HG03457 (cell line): Measurements from ENCODE around the gene TLR8.
"Not testable (repeated sequence)": the region's sequence is repeated elsewhere in the genome, so short reads cannot be mapped to it uniquely, and the experiment has no call there.

Experiments
- ATAC-seq: cut with Tn5 transposase; IDR thresholded peaks from one replicate; pipeline ENCODE4 v1.9.1; 2021; ENCODE audit warnings: moderate number of reproducible peaks; ENCODE audit not compliant: unreplicated experiment

TLR8 gene

DNA sequence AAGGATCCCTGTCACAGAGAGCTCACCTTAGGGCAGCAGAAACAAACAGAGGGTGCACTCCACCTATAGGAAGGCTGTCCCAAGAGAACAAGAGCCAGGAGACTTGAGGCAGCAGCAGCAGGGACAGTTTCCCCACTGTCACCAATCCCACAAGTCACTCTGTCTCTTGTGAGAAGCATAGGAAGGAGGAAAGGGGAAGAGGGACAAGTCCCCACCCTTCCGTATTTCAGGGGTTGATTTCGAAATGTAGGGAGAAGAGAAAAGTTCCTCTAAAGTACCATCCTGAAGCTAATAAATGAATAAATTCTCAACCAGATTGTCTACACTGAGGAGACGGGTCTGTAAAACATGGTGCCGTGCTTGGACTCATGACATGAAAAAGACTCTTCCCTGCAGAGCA, 9.5 kb upstream of the TLR8 start:
- no peak for ATAC-seq

DNA sequence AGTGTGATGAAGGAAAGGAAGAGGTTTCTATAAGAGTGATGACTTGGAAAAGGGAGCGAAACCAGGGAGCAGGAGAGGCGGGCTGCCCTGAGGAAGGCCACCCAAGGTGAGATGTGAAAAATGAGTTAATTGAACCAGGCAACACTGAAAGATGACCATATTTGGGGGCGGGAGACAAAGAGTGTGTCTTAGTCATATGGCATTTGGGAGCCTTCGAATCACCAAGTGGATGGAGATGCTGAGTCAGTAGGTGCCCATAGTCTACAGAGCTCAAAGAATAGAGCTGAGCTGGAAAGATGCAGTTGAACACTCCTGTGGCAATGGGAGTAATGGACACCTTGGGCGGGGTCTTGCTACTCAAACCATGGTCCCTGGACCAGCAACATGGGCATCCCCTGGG, 8.3 kb upstream of the TLR8 start:
- ATAC-seq: no peak

DNA sequence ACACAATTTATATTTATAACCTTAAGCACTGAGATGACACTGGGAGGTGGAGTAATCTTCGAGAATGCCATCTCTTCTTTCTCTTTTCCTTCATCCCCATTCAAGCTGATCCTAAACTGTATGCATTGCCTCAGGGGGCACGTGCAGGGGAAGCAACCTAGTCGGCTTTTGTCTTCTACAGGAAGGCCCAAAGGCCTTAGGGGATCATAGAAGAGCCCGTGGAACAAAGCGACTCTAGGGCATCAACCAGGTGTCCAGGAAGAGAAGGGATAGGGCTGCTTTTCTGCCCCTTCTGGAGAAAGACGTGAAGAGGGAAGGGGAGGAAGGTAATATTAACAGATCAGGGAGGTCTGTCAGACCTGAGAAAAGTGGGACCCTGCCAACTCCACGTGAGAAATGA, 6.9 kb upstream of the TLR8 start:
- no peak for ATAC-seq

DNA sequence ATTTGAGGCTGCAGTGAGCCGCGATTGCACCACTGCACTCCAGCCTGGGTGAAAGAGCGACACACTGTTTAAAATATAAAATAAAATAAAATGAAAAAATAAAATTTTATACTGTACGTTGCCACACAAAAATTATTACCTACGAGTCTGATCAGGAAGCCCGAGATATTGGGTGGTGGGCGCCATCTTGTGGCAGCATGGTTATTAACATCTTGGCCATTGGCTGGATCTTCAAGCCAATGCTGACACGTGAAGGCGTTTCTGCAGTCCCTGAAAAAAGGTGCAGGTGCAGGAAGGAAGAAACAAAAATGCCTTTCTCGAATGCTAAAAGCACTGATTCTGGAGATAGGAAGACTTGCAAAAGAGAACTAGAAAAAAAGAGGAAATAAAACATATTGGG, 4.9 kb upstream of the TLR8 start:
- no peak for ATAC-seq

DNA sequence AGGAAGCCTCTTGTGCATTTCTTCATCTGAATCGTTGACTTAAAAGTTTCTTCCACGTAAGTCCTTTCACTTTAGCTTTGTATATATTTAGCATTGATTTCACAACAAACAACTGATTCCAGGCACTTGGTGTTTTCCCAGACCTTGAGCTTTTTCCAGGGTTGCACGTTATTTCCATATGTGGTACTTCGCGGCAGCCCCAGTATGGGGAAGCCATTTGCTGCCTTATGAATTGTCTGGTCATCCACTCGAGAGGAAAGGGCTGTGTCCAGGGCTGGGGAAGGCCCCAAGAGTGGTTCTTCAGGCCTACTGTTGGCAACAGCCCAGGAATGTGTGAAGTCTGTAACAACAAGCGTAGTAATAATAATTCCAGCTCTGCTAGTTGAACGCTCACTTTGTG, 2.8 kb upstream of the TLR8 start:
- no peak for ATAC-seq

DNA sequence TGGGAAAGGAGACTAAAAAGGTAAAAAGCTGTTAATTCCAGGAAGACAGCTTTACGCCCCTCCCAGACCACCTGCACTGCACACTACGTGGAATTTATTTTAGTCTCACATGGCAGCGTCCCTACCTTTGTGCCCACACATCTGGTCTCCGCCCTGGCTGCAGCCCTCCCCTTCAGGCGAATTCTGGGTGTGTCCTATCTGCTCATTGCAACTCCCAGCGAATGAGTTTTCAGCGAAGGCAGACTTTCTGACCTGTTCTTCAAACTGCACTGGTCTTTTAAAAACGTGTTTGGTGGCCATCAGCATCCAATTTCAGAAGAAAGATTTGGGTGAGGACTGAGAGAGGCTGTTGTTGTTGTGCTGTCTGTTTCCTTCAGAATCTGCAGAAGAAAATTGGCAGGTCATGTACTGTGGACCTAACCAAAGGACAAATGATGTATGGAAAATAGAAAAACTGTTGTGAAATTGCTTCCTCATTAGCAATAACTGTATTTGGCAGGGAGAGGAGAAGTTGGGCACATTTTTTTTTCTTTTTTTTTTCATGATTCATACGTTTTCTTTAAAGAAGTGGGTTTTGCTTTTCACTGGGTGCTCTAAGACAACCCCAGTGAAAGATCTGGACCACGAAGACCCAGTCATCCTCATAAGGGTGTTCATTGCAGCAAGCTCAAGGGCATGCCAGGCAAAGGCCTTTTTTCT, 4.2 kb downstream of the TLR8 start:
- no peak for ATAC-seq

DNA sequence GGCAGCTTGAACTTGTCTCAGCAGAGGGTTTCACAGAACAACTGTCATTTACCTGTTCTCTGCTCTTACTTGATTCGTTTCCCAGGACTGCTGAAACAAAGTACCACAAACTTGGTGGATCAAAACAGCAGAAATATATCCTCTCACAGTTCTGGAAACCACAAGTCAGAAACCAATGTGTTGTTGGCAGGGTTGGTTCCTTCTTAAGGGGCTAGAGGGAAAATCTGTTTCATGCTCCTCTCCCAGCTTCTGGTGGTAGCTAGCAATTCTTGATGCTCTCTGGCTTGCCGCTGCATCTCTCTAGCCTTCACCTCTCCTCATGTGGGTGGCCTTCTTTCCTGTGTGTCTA, 4.7 kb downstream of the TLR8 start:
- no peak for ATAC-seq

DNA sequence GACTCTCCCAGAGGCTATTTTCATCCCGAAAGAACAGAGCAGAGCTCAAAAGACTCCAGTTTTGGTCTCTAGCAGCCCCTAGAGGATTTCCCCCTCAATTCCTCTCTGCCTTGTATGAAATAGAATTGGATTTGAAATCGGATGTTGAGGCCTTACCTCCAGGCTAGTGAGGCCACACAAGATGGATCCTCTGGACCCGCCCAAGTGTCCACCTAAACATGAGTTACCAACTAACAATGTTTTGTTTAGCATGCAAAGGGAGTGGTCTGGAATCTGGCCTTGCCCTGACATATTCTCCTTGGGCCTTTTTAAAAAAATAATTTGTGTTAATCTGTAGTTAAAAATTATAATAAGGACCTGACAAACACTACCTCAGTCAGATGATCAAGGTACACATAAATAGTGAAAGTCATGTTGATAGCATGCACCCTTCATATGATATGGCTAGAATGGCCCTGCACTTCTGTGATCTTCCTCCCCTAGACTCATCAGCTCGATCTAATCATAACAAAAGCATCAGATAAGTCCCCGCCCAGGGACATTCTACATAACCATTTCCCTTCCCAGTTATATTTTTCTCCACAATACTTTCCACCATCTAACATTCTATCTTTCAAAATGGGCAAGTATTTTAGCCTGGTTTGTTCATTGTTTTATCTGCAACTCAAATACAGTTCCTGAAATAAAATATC, 6.5 kb downstream of the TLR8 start:
- no peak for ATAC-seq

DNA sequence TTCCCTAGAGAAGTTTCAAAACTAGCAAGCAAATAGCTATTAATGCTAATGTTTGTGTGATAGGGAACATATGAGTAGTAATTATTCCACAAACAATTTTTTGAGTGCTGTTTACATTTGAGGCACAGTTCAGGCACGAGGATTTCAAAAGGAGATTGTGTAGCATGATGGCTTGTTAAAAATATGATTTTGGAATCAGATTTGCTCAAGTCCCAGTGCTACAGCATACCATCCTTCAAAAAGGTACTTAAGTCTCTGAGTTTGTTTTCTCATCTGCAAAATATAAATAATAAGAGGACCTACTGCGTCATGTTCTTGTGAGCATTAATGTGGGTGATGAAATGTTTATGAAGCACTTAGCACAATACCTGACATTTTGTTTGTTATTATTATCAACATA, 11.3 kb downstream of the TLR8 start:
- ATAC-seq: no peak

DNA sequence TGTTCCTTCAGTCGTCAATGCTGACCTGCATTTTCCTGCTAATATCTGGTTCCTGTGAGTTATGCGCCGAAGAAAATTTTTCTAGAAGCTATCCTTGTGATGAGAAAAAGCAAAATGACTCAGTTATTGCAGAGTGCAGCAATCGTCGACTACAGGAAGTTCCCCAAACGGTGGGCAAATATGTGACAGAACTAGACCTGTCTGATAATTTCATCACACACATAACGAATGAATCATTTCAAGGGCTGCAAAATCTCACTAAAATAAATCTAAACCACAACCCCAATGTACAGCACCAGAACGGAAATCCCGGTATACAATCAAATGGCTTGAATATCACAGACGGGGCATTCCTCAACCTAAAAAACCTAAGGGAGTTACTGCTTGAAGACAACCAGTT, 12.6 kb downstream of the TLR8 start:
- ATAC-seq: no peak

DNA sequence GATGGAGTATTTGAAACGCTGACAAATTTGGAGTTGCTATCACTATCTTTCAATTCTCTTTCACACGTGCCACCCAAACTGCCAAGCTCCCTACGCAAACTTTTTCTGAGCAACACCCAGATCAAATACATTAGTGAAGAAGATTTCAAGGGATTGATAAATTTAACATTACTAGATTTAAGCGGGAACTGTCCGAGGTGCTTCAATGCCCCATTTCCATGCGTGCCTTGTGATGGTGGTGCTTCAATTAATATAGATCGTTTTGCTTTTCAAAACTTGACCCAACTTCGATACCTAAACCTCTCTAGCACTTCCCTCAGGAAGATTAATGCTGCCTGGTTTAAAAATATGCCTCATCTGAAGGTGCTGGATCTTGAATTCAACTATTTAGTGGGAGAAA, 13.2 kb downstream of the TLR8 start:
- no peak for ATAC-seq

DNA sequence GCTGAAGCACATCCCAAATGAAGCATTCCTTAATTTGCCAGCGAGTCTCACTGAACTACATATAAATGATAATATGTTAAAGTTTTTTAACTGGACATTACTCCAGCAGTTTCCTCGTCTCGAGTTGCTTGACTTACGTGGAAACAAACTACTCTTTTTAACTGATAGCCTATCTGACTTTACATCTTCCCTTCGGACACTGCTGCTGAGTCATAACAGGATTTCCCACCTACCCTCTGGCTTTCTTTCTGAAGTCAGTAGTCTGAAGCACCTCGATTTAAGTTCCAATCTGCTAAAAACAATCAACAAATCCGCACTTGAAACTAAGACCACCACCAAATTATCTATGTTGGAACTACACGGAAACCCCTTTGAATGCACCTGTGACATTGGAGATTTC, 14.6 kb downstream of the TLR8 start:
- no peak for ATAC-seq

DNA sequence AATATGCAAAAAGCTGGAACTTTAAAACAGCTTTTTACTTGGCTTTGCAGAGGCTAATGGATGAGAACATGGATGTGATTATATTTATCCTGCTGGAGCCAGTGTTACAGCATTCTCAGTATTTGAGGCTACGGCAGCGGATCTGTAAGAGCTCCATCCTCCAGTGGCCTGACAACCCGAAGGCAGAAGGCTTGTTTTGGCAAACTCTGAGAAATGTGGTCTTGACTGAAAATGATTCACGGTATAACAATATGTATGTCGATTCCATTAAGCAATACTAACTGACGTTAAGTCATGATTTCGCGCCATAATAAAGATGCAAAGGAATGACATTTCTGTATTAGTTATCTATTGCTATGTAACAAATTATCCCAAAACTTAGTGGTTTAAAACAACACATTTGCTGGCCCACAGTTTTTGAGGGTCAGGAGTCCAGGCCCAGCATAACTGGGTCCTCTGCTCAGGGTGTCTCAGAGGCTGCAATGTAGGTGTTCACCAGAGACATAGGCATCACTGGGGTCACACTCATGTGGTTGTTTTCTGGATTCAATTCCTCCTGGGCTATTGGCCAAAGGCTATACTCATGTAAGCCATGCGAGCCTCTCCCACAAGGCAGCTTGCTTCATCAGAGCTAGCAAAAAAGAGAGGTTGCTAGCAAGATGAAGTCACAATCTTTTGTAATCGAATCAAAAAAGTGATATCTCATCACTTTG, 15.6 kb downstream of the TLR8 start:
- ATAC-seq: no peak

DNA sequence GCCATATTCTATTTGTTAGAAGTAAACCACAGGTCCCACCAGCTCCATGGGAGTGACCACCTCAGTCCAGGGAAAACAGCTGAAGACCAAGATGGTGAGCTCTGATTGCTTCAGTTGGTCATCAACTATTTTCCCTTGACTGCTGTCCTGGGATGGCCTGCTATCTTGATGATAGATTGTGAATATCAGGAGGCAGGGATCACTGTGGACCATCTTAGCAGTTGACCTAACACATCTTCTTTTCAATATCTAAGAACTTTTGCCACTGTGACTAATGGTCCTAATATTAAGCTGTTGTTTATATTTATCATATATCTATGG, 16.1 kb downstream of the TLR8 start:
- ATAC-seq: no peak

DNA sequence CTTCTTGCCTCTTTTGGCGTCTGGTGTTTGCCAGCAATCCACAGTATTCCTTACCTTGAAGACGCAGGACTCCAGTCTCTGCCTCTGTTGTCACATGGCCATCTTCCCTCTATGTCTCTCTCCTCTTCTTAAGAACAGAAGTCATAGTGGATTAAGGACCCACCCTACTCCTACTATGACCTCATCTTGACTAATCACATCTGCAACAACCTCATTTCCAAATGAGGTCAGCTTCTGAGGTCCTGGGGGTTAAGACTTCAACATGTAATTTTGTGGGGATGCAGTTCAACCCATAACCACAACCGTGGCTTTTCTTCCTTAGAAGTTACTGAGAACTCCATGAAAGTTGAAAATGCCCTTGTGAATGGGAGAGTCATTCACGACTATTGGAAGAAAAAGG, 23.3 kb downstream of the TLR8 start:
- no peak for ATAC-seq

DNA sequence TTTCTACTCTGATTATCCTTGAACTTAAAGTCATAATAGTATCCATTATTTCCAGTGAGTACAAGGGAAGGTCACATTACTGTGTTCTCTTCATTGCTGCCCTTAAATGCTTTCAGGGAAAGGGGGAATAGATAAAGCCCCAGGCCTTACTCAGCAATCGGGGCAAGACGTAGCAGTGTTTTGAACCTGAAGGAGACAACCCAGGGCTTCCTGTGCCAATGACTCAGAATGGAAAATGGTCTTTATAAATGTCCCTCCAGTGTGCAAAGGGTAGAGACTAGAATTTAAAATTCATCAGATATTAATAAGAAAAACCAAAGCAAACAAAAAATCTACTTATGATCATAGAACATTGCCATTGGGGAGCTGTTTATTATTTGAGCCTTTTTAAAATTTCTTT, 23.7 kb downstream of the TLR8 start:
- no peak for ATAC-seq

DNA sequence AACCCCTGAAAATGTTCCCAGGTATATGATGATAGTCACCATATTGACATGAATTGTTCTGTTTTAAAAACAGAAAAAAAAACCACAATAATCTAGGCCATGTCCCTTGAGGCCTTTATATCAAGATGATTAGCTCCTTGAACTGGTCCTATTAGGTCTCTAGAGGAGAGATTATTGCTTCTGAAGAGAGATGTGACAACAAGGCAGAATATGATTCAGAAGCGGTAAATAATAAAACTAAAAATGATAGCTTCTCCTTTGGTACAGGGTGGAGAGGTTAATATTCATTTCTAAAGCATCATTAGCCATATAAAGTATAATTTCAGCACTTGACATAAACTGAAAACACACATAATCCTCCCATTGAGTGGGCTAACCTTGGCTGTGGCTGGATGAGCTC, 25.8 kb downstream of the TLR8 start:
- ATAC-seq: no peak

DNA sequence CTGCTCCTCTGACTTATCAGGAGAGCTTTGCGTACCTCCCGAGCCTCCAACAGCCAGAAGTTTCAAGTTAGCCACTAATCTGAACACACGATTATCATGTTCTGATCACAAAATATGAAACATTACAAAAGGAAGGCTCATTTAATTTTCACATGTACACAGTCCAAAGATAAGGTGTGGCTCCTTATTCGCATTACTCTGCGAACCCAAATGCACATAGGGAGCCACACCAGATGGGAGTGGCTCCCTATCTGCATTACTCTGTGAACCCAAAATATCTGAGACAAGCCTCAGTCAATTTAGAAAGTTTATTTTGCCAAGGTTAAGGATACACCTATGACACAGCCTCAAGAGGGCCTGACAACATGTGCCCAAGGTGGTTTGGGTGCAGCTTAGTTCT, 28.4 kb downstream of the TLR8 start:
- ATAC-seq: no peak

DNA sequence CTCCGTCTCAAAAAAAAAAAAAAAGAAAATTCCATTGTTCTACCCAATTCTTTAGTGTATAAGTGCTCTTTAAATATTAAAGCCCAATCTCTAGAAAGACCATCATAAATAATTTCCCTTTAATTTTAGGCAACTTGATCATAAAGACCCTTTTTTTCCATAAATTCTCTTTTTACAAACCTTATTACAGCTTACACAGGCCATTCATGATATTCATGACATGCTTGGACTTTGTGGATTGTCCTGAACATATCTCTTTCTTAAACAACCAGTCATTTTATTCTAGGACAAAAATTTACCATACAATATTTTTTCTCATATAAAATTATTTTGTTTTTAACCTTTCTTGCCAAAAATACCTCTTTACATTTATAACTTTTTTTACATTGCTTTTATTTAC, 30.5 kb downstream of the TLR8 start:
- no peak for ATAC-seq

DNA sequence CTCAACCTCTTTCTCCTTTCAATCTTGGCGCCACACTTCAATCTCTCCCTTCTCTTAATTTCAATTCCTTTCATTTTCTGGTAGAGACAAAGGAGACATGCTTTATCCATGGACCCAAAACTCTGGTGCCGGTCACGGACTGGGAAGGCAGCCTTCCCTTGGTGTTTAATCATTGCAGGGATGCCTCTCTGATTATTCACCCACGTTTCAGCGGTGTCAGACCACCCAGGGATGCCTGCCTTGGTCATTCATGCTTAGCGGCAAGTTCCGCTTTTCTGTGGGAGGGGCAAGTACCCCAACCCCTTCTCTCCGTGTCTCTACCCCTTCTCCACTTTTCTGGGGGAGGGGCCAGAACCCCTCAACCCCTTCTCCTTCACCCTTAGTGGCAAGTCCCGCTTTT, 34.1 kb downstream of the TLR8 start:
- ATAC-seq: not testable (repeated sequence)

DNA sequence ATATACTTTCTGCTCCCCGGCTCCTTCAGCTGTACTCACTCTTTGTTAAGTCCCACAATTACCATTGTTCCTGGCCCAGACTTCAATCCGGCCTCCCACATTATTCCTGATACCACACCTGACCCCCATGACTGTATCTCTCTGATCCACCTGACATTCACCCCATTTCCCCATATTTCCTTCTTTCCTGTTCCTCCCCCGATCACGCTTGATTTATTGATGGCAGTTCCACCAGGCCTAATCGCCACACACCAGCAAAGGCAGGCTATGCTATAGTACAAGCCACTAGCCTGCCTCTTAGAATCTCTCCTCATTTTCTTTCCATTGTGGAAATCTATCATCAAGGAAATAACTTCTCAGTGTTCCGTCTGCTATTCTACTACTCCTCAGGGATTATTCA, 37.2 kb downstream of the TLR8 start:
- ATAC-seq: not testable (repeated sequence)

DNA sequence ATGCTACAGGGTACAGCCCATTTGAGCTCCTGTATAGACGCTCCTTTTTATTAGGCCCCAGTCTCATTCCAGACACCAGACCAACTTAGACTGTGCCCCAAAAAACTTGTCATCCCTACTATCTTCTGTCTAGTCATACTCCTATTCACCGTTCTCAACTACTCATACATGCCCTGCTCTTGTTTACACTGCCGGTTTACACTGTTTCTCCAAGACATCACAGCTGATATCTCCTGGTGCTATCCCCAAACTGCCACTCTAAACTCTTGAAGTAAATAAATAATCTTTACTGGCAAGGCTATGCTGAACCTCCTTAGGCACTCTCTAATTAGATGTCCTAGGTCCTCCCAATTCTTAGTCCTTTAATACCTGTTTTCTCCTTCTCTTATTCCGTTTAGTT, 38.0 kb downstream of the TLR8 start:
- not testable (repeated sequence) for ATAC-seq

DNA sequence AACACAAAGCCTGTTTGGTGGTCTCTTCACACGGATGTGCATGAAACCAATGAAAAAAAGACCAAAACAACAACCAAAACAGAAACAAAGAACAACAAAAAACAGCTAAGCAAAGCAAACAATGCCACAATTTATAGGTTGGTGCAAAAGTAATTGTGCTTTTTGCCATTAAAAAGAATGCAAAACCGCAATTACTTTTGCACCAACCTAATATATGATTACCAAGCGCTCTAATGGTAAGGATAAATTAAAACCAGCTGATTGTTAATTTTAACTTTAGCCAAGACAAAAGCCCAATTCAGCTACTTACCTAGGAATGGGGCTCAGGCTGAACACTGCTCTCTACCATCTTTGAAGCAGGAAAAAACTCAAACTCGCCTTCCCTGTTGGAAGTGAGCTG, 39.1 kb downstream of the TLR8 start:
- no peak for ATAC-seq
